T-helper 17 cell (primary cell): ENCODE results near the gene ARMC2. TPM values are rescaled to one million over a fixed set of nuclear protein-coding genes. Genes with fewer than 3 reads are reported as not detected.
"Not testable (repeated sequence)": the region's sequence is repeated elsewhere in the genome, so short reads cannot be mapped to it uniquely, and the experiment has no call there.

Source experiments
- ATAC-seq: fragments of 150-1000 bp; cut with Tn5 transposase; 2 replicates; pipeline ENCODE4 v1.10.0; 2021; ENCODE audit warnings: mild to moderate bottlenecking, moderate library complexity
- DNase-seq, 3 donors: peaks; one replicate each; pipeline versions ENCODE4 v3.0.0 to v3.0.0-alpha.2; 2020 to 2021
- H3K9me3 ChIP-seq: one replicate; pipeline ENCODE4 v1.7.0; 2013; ENCODE audit warnings: low read length, mild to moderate bottlenecking; ENCODE audit not compliant: control insufficient read depth, poor library complexity, severe bottlenecking
- H3K27ac Mint-ChIP-seq: one replicate; pipeline ENCODE4 v1.8.0; 2022; ENCODE audit warnings: mild to moderate bottlenecking, moderate library complexity, mixed read lengths
- H3K27me3 Mint-ChIP-seq: one replicate; pipeline ENCODE4 v1.8.0; 2022; ENCODE audit warnings: mixed read lengths
- H3K36me3 Mint-ChIP-seq: one replicate; pipeline ENCODE4 v1.8.0; 2022; ENCODE audit warnings: low read depth, mixed read lengths
- H3K4me1 Mint-ChIP-seq: one replicate; pipeline ENCODE4 v1.8.0; 2022; ENCODE audit warnings: mild to moderate bottlenecking, mixed read lengths
- H3K4me3 Mint-ChIP-seq: one replicate; pipeline ENCODE4 v1.8.0; 2022; ENCODE audit warnings: mild to moderate bottlenecking, moderate library complexity, mixed read lengths
- total RNA-seq, 4 donors: library from RNA in 2 of 4; stranded (reverse) in 2 of 4; gene quantifications; one replicate each; pipeline ENCODE4 v1.2.3 and lab custom pipeline; 2022 to 2026

Gene ARMC2
- total RNA-seq, 2 donors from 2014 or later: 6.9 to 8.7 TPM

- ATAC-seq (no peak), DNase-seq (no peak)
- H3K4me1 Mint-ChIP-seq: peaks cover 11% of the 10 kb centered on the region
- H3K9me3 ChIP-seq: no peaks in the 10 kb centered on the region
- peak overlapping the region; percentile 48 for H3K27ac Mint-ChIP-seq
- H3K27me3 Mint-ChIP-seq: no peaks in the 10 kb centered on the region
- no peak overlapping the region for H3K4me3 Mint-ChIP-seq
- peaks cover 8% of the 10 kb centered on the region for H3K36me3 Mint-ChIP-seq
Measured at GRCh38 chr6:108884211-108885059, 36.2 kb downstream of the ARMC2 start.

- Mint-ChIP-seq H3K27ac (no peak overlapping the region), H3K4me3 (no peak overlapping the region), H3K36me3 (peaks cover 5% of the 10 kb centered on the region), H3K4me1 (peaks cover 7% of the 10 kb centered on the region), H3K27me3 (no peaks in the 10 kb centered on the region)
- no peaks in the 10 kb centered on the region for H3K9me3 ChIP-seq
- no peak for ATAC-seq
- DNase-seq: no peak
Measured at GRCh38 chr6:108888052-108888451, 39.8 kb downstream of the ARMC2 start.

GRCh38 chr6:108888745-108889144 is 40.5 kb downstream of the ARMC2 start:
- Mint-ChIP-seq H3K27ac (no peak overlapping the region), H3K4me1 (peaks cover 11% of the 10 kb centered on the region), H3K36me3 (peaks cover 5% of the 10 kb centered on the region), H3K4me3 (no peak overlapping the region), H3K27me3 (no peaks in the 10 kb centered on the region)
- DNase-seq (no peak), ATAC-seq (no peak)
- H3K9me3 ChIP-seq: no peaks in the 10 kb centered on the region

GRCh38 chr6:108890898-108891297 is 42.7 kb downstream of the ARMC2 start:
- not testable (repeated sequence) for H3K27me3 Mint-ChIP-seq, H3K27ac Mint-ChIP-seq, DNase-seq, H3K36me3 Mint-ChIP-seq, H3K4me3 Mint-ChIP-seq, H3K4me1 Mint-ChIP-seq, ATAC-seq, H3K9me3 ChIP-seq

GRCh38 chr6:108895571-108895970 is 47.3 kb downstream of the ARMC2 start:
- no peak for DNase-seq
- Mint-ChIP-seq H3K27ac (peak overlapping the region; percentile 81), H3K4me1 (peaks cover 18% of the 10 kb centered on the region), H3K4me3 (peak overlapping the region; percentile 45), H3K36me3 (no peaks in the 10 kb centered on the region), H3K27me3 (no peaks in the 10 kb centered on the region)
- H3K9me3 ChIP-seq: no peaks in the 10 kb centered on the region
- peak; percentile 69 for ATAC-seq

DNA sequence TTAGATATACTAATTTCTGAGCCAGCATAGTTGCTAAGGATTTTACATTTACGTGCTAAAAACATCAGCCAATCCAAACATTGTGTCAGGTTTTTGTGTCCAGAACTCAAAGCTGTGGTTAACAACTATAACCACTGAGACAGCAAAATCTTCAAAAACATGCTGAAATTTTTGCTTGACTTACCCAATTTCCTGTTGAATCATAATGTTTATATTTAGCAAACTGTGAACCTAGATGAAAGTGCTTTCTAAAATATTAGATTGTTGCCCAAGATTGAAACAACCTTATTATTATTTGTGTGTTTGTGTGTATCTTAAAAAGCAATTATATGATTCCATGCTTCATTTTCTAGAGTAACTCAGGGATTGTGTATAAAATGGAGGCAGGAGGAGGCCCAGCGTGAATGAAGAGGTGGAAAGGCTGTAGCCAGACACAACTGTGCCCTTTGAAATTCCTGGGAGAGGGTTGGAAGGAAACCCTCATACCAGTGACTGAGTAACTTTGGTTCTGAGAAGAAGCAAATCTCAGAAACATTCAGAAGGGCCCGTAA is 48.0 kb downstream of the ARMC2 start:
- H3K27me3 Mint-ChIP-seq: no peaks in the 10 kb centered on the region

DNA sequence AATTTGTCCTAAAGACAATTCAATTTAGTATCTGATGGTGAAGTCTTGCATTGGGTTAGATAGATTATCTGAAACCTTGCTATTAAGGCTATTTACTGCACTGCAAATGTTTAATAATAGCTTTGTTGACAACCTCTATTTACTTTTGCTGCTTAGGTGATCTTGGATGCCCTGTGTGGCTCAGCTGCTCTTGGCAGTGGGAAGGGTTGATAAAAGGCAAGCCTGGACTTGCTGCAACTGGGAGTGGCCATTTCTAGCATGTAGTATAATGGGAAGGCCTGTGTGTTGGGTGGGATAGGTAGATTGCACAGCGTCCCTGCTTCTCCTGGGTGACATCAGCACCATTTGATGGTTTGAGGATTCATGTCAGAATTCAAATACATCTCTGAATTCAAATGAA is 49.1 kb downstream of the ARMC2 start:
- H3K4me3 Mint-ChIP-seq: no peak overlapping the region
- peaks cover 27% of the 10 kb centered on the region for H3K4me1 Mint-ChIP-seq
- H3K36me3 Mint-ChIP-seq: no peaks in the 10 kb centered on the region
- H3K27ac Mint-ChIP-seq: peak overlapping the region; percentile 81
- no peak for DNase-seq
- no peaks in the 10 kb centered on the region for H3K9me3 ChIP-seq
- no peaks in the 10 kb centered on the region for H3K27me3 Mint-ChIP-seq
- no peak for ATAC-seq

More for the DNA sequence above, 48.0 kb downstream of the ARMC2 start:
- peak overlapping the region; percentile 81 for H3K27ac Mint-ChIP-seq
- peak; percentile 86 for ATAC-seq
- no peaks in the 10 kb centered on the region for H3K36me3 Mint-ChIP-seq
- no peaks in the 10 kb centered on the region for H3K9me3 ChIP-seq
- peaks cover 21% of the 10 kb centered on the region for H3K4me1 Mint-ChIP-seq
- no peak for DNase-seq
- H3K4me3 Mint-ChIP-seq: peak overlapping the region; percentile 53

DNA sequence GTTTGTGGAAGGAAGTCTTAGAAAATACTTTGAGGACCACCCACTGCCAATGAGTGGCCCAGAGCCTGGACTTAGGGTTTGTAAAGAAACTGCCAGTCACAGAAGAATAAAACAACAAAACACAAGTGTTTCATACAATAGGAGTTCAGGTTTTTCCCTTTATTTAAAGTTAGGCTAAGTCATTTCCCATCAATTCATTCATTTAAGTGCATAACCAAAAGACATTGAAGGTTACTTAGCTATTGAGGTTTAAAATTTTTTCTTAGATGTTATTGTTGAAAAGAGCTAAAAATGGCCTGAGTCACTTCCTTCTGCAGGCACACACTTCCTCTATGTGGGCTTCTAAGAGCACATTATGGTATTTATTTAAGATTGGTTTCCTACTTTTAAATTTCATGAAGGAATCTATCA is 54.2 kb downstream of the ARMC2 start:
- Mint-ChIP-seq H3K27me3 (no peaks in the 10 kb centered on the region), H3K4me3 (peak overlapping the region; percentile 31), H3K4me1 (peaks cover 23% of the 10 kb centered on the region), H3K36me3 (no peaks in the 10 kb centered on the region), H3K27ac (peak overlapping the region; percentile 82)
- DNase-seq (no peak), ATAC-seq (peak; percentile 59)
- H3K9me3 ChIP-seq: no peaks in the 10 kb centered on the region

DNA sequence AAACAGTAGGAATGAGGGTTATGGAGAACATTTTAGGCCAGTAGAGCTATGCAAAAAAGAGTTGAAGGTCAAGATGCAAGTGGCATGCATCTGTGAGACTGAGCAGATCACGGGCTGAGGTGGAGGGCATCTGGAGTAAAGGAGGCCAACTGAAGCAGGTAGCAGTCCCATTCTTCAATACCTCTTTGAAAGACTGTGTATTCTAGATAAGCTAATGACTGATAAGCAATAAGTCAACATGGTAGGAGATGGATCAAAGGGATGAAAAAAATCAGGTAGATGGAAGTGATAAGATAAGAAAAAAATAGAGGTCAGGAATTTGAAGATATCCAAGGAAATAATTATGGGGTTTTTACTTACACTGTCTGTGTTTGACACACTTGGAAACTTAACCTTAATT is 55.6 kb downstream of the ARMC2 start:
- peak overlapping the region; percentile 85 for H3K27ac Mint-ChIP-seq
- no peaks in the 10 kb centered on the region for H3K36me3 Mint-ChIP-seq
- DNase-seq (no peak), ATAC-seq (no peak)
- H3K4me3 Mint-ChIP-seq: no peak overlapping the region
- H3K4me1 Mint-ChIP-seq: peaks cover 20% of the 10 kb centered on the region
- no peaks in the 10 kb centered on the region for H3K9me3 ChIP-seq
- H3K27me3 Mint-ChIP-seq: no peaks in the 10 kb centered on the region

DNA sequence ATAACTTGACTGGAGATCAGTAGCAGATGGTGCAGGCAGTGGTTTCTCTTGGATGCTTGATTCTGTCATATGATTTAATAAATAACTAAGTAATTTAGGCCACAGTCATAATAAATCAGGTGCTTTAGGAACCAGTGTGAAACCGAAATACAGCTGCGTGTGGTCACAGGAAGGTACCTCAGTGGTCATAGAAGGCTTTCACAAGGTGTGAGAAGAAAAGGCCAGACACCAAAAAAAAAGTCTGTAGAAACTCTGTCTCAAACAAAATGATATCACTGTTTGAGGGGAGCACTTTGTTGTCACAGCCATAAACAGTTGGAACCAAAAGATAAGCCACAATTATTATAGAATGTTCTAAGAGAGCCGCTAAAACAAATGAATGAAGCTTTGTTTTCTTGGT is 56.5 kb downstream of the ARMC2 start:
- H3K36me3 Mint-ChIP-seq: no peaks in the 10 kb centered on the region
- H3K4me3 Mint-ChIP-seq: no peak overlapping the region
- no peak for DNase-seq
- no peaks in the 10 kb centered on the region for H3K27me3 Mint-ChIP-seq
- peaks cover 20% of the 10 kb centered on the region for H3K4me1 Mint-ChIP-seq
- peak overlapping the region; percentile 85 for H3K27ac Mint-ChIP-seq
- no peaks in the 10 kb centered on the region for H3K9me3 ChIP-seq
- no peak for ATAC-seq

DNA sequence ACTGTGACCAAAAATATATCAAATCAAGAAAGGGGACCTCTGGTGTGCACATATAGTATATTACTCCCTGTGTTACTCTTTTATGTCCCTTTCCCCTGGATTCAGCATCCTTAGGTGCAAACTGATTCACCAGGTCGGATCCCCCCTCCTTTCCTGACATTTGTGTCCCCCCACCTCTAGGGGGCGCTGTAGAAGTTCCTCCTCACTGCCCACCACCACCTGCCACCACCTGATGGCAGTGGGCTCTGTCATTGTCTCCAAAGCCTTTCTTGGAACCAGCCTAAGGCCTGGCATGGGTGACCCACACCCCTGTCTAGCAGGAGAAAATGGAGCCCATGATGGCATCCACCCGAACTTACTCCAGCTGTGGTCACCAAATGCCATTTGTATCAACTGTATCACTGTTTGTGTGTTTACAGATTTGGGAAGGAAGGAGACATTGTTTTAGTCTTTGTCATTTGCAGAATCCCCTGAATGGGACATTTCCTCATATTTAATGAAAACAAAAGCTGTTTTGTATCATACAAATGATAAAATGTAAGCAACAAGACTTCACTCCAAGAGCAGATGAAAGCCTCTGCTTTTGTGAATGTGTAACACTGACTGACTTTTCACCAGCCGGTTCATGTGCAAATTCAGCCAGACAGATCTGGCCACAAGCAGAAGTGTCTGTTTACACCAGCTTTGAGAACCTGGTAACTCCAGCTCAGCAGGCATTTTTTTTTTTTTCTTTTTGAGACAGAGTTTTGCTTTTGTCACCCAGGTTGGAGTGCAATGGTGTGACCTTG is 66.2 kb downstream of the ARMC2 start:
- DNase-seq (peak in 1 of 3 donors; percentile 20), ATAC-seq (peak; percentile 50)
- H3K9me3 ChIP-seq: no peaks in the 10 kb centered on the region
- Mint-ChIP-seq H3K4me3 (no peak overlapping the region), H3K27me3 (no peaks in the 10 kb centered on the region), H3K36me3 (no peaks in the 10 kb centered on the region), H3K27ac (no peak overlapping the region), H3K4me1 (peaks cover 6% of the 10 kb centered on the region)

- Mint-ChIP-seq H3K4me1 (peaks cover 10% of the 10 kb centered on the region), H3K4me3 (no peak overlapping the region), H3K27me3 (no peaks in the 10 kb centered on the region), H3K36me3 (no peaks in the 10 kb centered on the region), H3K27ac (no peak overlapping the region)
- H3K9me3 ChIP-seq: no peaks in the 10 kb centered on the region
- DNase-seq (no peak), ATAC-seq (no peak)
Measured at GRCh38 chr6:108915258-108915657, 67.0 kb downstream of the ARMC2 start.

DNA sequence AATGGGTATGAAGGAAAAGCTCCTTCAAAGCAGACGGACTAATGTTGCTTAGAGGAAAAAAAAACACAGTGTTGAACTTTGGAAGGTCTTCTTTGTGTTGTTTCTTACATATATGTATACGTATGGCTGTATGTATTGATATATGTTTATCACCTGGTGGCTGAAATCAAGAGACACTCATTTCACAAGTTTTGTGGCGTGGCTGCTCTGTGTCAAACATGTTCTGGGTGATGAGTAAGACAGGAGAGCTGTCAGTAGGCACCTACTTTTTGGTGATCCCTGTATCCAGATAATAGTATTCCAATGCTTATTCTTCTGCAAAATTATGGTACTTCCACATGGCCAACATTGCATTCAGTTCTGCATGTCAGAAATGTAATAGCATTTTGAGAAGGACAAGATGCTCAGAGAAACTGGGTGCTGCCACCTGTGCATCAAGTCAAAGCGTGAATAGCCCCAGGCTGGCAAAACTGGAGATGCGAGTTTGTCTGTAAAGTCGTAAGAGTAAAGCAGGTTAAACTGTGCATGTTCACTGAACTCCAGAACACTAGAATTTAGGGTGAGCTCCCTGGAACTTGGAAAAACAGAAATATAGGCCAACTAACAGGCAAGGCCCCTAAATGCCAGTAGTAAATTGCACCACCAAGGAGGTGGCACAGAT is 67.9 kb downstream of the ARMC2 start:
- DNase-seq (no peak), ATAC-seq (no peak)
- Mint-ChIP-seq H3K27ac (no peak overlapping the region), H3K4me1 (peaks cover 18% of the 10 kb centered on the region), H3K27me3 (no peaks in the 10 kb centered on the region), H3K36me3 (no peaks in the 10 kb centered on the region), H3K4me3 (no peak overlapping the region)
- no peaks in the 10 kb centered on the region for H3K9me3 ChIP-seq
